ENCODE data around the gene COX17.

The COX17 gene

GRCh38 chr3:119630128-119630879, 46.9 kb downstream of the COX17 start:
- no peak for DNase-seq (ENCODE audit: insufficient read length, low spot score)
- TF ChIP-seq POLR2A (IDR thresholded peaks at IDR 0.05; ENCODE audit: low read depth, low read length), result no peak
- no peak for FAIRE-seq

- no peak for FAIRE-seq
- TF ChIP-seq POLR2A (IDR thresholded peaks at IDR 0.05; ENCODE audit: low read depth, low read length), result no peak
- no peak for DNase-seq (ENCODE audit: insufficient read length, low spot score)
Observed at GRCh38 chr3:119628816-119629445, 48.3 kb downstream of the COX17 start.

- DNase-seq (ENCODE audit: insufficient read length, low spot score) (no peak), FAIRE-seq (no peak)
- no peak for TF ChIP-seq POLR2A (IDR thresholded peaks at IDR 0.05; ENCODE audit: low read depth, low read length)
Observed at GRCh38 chr3:119628390-119628789, 48.8 kb downstream of the COX17 start.

- no peak for TF ChIP-seq POLR2A (IDR thresholded peaks at IDR 0.05; ENCODE audit: low read depth, low read length)
- no peak for DNase-seq (ENCODE audit: insufficient read length, low spot score)
- no peak for FAIRE-seq
Observed at GRCh38 chr3:119627461-119627860, 49.7 kb downstream of the COX17 start.

GRCh38 chr3:119626196-119626595, 51.0 kb downstream of the COX17 start:
- TF ChIP-seq POLR2A (IDR thresholded peaks at IDR 0.05; ENCODE audit: low read depth, low read length), result no peak
- FAIRE-seq (no peak), DNase-seq (ENCODE audit: insufficient read length, low spot score) (no peak)

DNA sequence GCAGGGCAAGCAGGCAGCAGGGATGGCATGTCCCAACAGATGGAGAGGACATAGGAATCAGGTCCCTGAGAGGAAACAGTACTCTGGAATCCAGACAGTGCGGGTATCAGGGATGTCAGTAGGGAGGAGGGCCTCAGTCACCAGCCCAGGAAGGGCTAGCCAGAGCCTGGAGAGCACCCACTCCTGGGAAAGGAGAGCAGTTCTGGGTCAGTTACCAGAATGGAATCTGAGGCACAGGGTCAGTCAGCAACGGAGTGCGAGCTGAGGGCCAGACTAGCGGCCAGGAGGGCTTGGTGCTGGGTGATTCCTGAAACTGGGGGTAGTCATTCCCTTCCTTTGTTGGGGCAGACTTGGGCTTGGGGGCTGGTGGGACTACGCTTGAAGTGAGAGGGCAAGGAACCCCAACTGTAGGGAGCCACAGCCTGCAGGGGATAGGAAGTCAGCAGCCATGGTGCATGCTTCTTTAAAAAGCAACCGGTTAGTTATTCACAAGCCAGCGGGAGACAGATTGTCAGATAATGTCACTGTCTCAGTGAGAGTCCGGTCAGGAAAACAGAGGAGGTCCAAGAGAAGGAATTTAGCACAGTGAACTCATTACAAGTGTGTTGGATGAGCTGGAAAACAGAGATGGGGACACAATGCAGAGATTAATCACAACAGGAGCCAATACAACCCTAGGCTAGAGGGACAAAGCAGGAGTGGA, 51.6 kb downstream of the COX17 start:
- FAIRE-seq (no peak), DNase-seq (ENCODE audit: insufficient read length, low spot score) (no peak)
- TF ChIP-seq POLR2A (IDR thresholded peaks at IDR 0.05; ENCODE audit: low read depth, low read length), result no peak

DNA sequence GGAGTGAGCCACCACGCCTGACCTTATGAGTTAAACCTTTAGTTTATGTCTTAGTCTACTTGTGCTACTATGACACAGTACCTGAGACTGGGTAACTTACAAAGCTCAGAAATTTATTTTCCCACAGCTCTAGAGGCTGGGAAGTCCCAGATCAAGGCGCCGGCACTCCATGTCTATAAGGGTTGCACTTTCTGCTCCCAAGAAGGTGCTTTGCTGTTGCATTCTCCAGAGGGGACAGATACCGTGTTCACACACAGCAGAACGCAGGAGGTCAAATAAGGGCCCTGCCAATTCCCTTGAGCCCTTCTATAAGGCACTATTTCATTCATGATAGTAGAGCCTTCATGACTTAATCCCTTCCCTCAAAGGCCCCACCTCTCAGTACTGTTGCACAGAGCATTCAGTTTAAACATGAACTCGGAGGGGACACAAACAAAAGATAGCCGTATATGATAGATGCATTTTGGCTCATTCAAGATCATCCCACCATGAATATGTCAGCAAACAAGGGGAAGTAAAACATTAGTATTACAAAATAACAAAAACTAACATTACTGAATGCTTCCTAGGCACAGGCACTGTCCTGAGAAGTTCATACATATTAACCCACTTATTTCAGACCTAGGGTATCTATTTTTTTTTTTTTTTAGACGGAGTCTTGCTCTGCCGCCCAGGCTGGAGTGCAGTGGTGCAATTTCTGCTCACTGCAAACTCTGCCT, 53.0 kb downstream of the COX17 start:
- no peak for FAIRE-seq
- TF ChIP-seq POLR2A (IDR thresholded peaks at IDR 0.05; ENCODE audit: low read depth, low read length), result no peak
- no peak for DNase-seq (ENCODE audit: insufficient read length, low spot score)

- TF ChIP-seq POLR2A (IDR thresholded peaks at IDR 0.05; ENCODE audit: low read depth, low read length), result no peak
- FAIRE-seq, result no peak
- DNase-seq (ENCODE audit: insufficient read length, low spot score), result no peak
Observed at GRCh38 chr3:119620899-119621298, 56.3 kb downstream of the COX17 start.

Data from H54 (cell line).